Renal pelvis (tissue), 4 donors: ENCODE data around the gene ACAD10. TPM values are rescaled to one million over a fixed set of nuclear protein-coding genes. Genes with fewer than 3 reads are reported as not detected.
A peak's percentile ranks its signal among the peaks of the same experiment; 100 is the strongest.
"Not testable (repeated sequence)": the region's sequence is repeated elsewhere in the genome, so short reads cannot be mapped to it uniquely, and the experiment has no call there.

ENCODE experiments used
- DNase-seq: peaks from one replicate; pipeline ENCODE4 v3.0.0-alpha.2; 2013
- polyA plus RNA-seq, 3 donors: library from polyadenylated mRNA; unstranded; fragments of 120-200 nt; gene quantifications; one replicate each; pipeline ENCODE4 v1.2.1, GENCODE V29; 2013; ENCODE audit not compliant: insufficient read length in 3 of 3

The ACAD10 gene
- polyA plus RNA-seq, 3 donors: 31.8 to 53.2 (median 49.8) TPM

- no peak for DNase-seq
Observed at GRCh38 chr12:111747333-111747732, 61.5 kb downstream of the ACAD10 start.

- no peak for DNase-seq
Observed at GRCh38 chr12:111748151-111748672, 62.4 kb downstream of the ACAD10 start.

GRCh38 chr12:111748867-111749266, 63.0 kb downstream of the ACAD10 start:
- DNase-seq: no peak

GRCh38 chr12:111749391-111749790, 63.5 kb downstream of the ACAD10 start:
- DNase-seq: no peak

GRCh38 chr12:111753144-111753881, 67.5 kb downstream of the ACAD10 start:
- no peak for DNase-seq

- DNase-seq: no peak
Observed at GRCh38 chr12:111754671-111755070, 68.8 kb downstream of the ACAD10 start.

GRCh38 chr12:111756196-111756595, 70.3 kb downstream of the ACAD10 start:
- DNase-seq: no peak

- DNase-seq: no peak
Observed at GRCh38 chr12:111756681-111757080, 70.8 kb downstream of the ACAD10 start.

GRCh38 chr12:111757361-111758119, 71.7 kb downstream of the ACAD10 start:
- DNase-seq: no peak

GRCh38 chr12:111758120-111758561, 72.3 kb downstream of the ACAD10 start:
- DNase-seq: no peak

- DNase-seq: no peak
Observed at GRCh38 chr12:111759271-111759670, 73.4 kb downstream of the ACAD10 start.

- no peak for DNase-seq
Observed at GRCh38 chr12:111759991-111760390, 74.1 kb downstream of the ACAD10 start.

GRCh38 chr12:111761099-111761498, 75.2 kb downstream of the ACAD10 start:
- DNase-seq: no peak

- no peak for DNase-seq
Observed at GRCh38 chr12:111761706-111762105, 75.9 kb downstream of the ACAD10 start.

- not testable (repeated sequence) for DNase-seq
Observed at GRCh38 chr12:111763552-111763951, 77.7 kb downstream of the ACAD10 start.

- DNase-seq: no peak
Observed at GRCh38 chr12:111764120-111764821, 78.4 kb downstream of the ACAD10 start.

- peak; percentile 86 for DNase-seq
Observed at GRCh38 chr12:111766608-111767361, 80.9 kb downstream of the ACAD10 start, which contains the start of gene ALDH2. ALDH2 (plus strand) TSS chr12:111766933; CDS start chr12:111766983, 50 bp downstream.

- no peak for DNase-seq
Observed at GRCh38 chr12:111767362-111768158, 81.7 kb downstream of the ACAD10 start.

- no peak for DNase-seq
Observed at GRCh38 chr12:111768159-111768895, 82.5 kb downstream of the ACAD10 start.

- DNase-seq: no peak
Observed at GRCh38 chr12:111769599-111769998, 83.7 kb downstream of the ACAD10 start.
